ENCODE measurements around the gene STK40. TPM values are rescaled to one million over a fixed set of nuclear protein-coding genes. Genes with fewer than 3 reads are reported as not detected.

The STK40 gene
- total and polyA plus RNA-seq, 5 donors = 54.8 to 85.0 (median 72.2) TPM

- intact Hi-C loops (cut with DNase I) = loop anchor here (5.0 kb wide), 1 partner anchor 78 kb away; no protein-coding TSS in a partner anchor
- Histone ChIP-seq H3K27ac (ENCODE audit: low read length) (no peak overlapping the region), H3K4me1 (ENCODE audit: control insufficient read depth, insufficient read depth, low read length) (no peaks in the 10 kb centered on the region), H3K9me3 (ENCODE audit: control insufficient read depth, low read length) (no peaks in the 10 kb centered on the region), H3K4me3 (ENCODE audit: low read length) (no peak overlapping the region), H3K27me3 (ENCODE audit: control insufficient read depth, insufficient read depth) (no peaks in the 10 kb centered on the region)
- peak in 1 of 3 donors; percentile 19 for DNase-seq
- 90% methylated on average over 24 of the region's 24 CpGs for WGBS
- no peak for ATAC-seq
Observed at GRCh38 chr1:36343651-36344394, 41.9 kb downstream of the STK40 start.

GRCh38 chr1:36342426-36343185 lies 43.1 kb downstream of the STK40 start:
- DNase-seq = peak; percentile 54 to 81 (median 77)
- Histone ChIP-seq H3K27me3 (ENCODE audit: control insufficient read depth, insufficient read depth) (no peaks in the 10 kb centered on the region), H3K4me3 (ENCODE audit: low read length) (no peak overlapping the region), H3K27ac (ENCODE audit: low read length) (no peak overlapping the region), H3K4me1 (ENCODE audit: control insufficient read depth, insufficient read depth, low read length) (no peaks in the 10 kb centered on the region), H3K9me3 (ENCODE audit: control insufficient read depth, low read length) (no peaks in the 10 kb centered on the region)
- ATAC-seq = peak; percentile 58 to 59
- WGBS = 77% methylated on average over 10 of the region's 10 CpGs
- intact Hi-C loops (cut with DNase I) = loop anchor here (5.0 kb wide), 1 partner anchor 80 kb away; no protein-coding TSS in a partner anchor

GRCh38 chr1:36341626-36342320 lies 44.0 kb downstream of the STK40 start:
- no peak overlapping the region for H3K27ac ChIP-seq (ENCODE audit: low read length)
- H3K4me1 ChIP-seq (ENCODE audit: control insufficient read depth, insufficient read depth, low read length) = no peaks in the 10 kb centered on the region
- no peak overlapping the region for H3K4me3 ChIP-seq (ENCODE audit: low read length)
- 82% methylated on average over 34 of the region's 34 CpGs for WGBS
- DNase-seq (peak in 1 of 3 donors; percentile 46), ATAC-seq (no peak)
- no peaks in the 10 kb centered on the region for H3K9me3 ChIP-seq (ENCODE audit: control insufficient read depth, low read length)
- intact Hi-C loops (cut with DNase I) = loop anchor here (5.0 kb wide), 1 partner anchor 81 kb away; no protein-coding TSS in a partner anchor
- H3K27me3 ChIP-seq (ENCODE audit: control insufficient read depth, insufficient read depth) = no peaks in the 10 kb centered on the region

GRCh38 chr1:36339615-36340014 lies 46.1 kb downstream of the STK40 start:
- H3K4me3 ChIP-seq (ENCODE audit: low read length) = no peak overlapping the region
- H3K4me1 ChIP-seq (ENCODE audit: control insufficient read depth, insufficient read depth, low read length) = no peaks in the 10 kb centered on the region
- H3K9me3 ChIP-seq (ENCODE audit: control insufficient read depth, low read length) = no peaks in the 10 kb centered on the region
- H3K27ac ChIP-seq (ENCODE audit: low read length) = no peak overlapping the region
- ATAC-seq (no peak), DNase-seq (peak in 1 of 3 donors; percentile 34)
- WGBS = 74% methylated on average over 9 of the region's 9 CpGs
- intact Hi-C loops (cut with DNase I) = loop anchor here (5.0 kb wide), 1 partner anchor 83 kb away; no protein-coding TSS in a partner anchor
- H3K27me3 ChIP-seq (ENCODE audit: control insufficient read depth, insufficient read depth) = no peaks in the 10 kb centered on the region

GRCh38 chr1:36339215-36339614 lies 46.5 kb downstream of the STK40 start:
- H3K9me3 ChIP-seq (ENCODE audit: control insufficient read depth, low read length) = no peaks in the 10 kb centered on the region
- H3K4me1 ChIP-seq (ENCODE audit: control insufficient read depth, insufficient read depth, low read length) = no peaks in the 10 kb centered on the region
- no peak overlapping the region for H3K27ac ChIP-seq (ENCODE audit: low read length)
- WGBS = 77% methylated on average over 7 of the region's 7 CpGs
- no peak for DNase-seq
- intact Hi-C loops (cut with DNase I) = no loop called here
- no peak overlapping the region for H3K4me3 ChIP-seq (ENCODE audit: low read length)
- ATAC-seq = peak; percentile 3 to 10
- H3K27me3 ChIP-seq (ENCODE audit: control insufficient read depth, insufficient read depth) = no peaks in the 10 kb centered on the region

GRCh38 chr1:36337830-36338229 lies 47.9 kb downstream of the STK40 start:
- intact Hi-C loops (cut with DNase I) = no loop called here
- no peak overlapping the region for H3K27ac ChIP-seq (ENCODE audit: low read length)
- DNase-seq = peak in 1 of 3 donors; percentile 26
- ATAC-seq = no peak
- no peak overlapping the region for H3K4me3 ChIP-seq (ENCODE audit: low read length)
- WGBS = 81% methylated on average over 6 of the region's 6 CpGs
- H3K9me3 ChIP-seq (ENCODE audit: control insufficient read depth, low read length) = no peaks in the 10 kb centered on the region
- H3K4me1 ChIP-seq (ENCODE audit: control insufficient read depth, insufficient read depth, low read length) = no peaks in the 10 kb centered on the region
- H3K27me3 ChIP-seq (ENCODE audit: control insufficient read depth, insufficient read depth) = no peaks in the 10 kb centered on the region

- no peaks in the 10 kb centered on the region for H3K27me3 ChIP-seq (ENCODE audit: control insufficient read depth, insufficient read depth)
- no peak overlapping the region for H3K4me3 ChIP-seq (ENCODE audit: low read length)
- no peaks in the 10 kb centered on the region for H3K9me3 ChIP-seq (ENCODE audit: control insufficient read depth, low read length)
- H3K4me1 ChIP-seq (ENCODE audit: control insufficient read depth, insufficient read depth, low read length) = peaks cover 7% of the 10 kb centered on the region
- WGBS = 85% methylated on average over 15 of the region's 15 CpGs
- intact Hi-C loops (cut with DNase I) = no loop called here
- DNase-seq (peak in 1 of 3 donors; percentile 11), ATAC-seq (no peak)
- no peak overlapping the region for H3K27ac ChIP-seq (ENCODE audit: low read length)
Observed at GRCh38 chr1:36330940-36331339, 54.8 kb downstream of the STK40 start.

GRCh38 chr1:36329817-36330216 lies 55.9 kb downstream of the STK40 start:
- Histone ChIP-seq H3K27me3 (ENCODE audit: control insufficient read depth, insufficient read depth) (no peaks in the 10 kb centered on the region), H3K4me1 (ENCODE audit: control insufficient read depth, insufficient read depth, low read length) (peaks cover 7% of the 10 kb centered on the region), H3K4me3 (ENCODE audit: low read length) (no peak overlapping the region), H3K9me3 (ENCODE audit: control insufficient read depth, low read length) (no peaks in the 10 kb centered on the region), H3K27ac (ENCODE audit: low read length) (no peak overlapping the region)
- 89% methylated on average over 9 of the region's 9 CpGs for WGBS
- ATAC-seq = no peak
- DNase-seq = no peak
- intact Hi-C loops (cut with DNase I) = no loop called here

GRCh38 chr1:36328713-36329112 lies 57.0 kb downstream of the STK40 start:
- no peak overlapping the region for H3K4me3 ChIP-seq (ENCODE audit: low read length)
- ATAC-seq (peak; percentile 55 to 73), DNase-seq (peak; percentile 60 to 79 (median 62))
- no peaks in the 10 kb centered on the region for H3K9me3 ChIP-seq (ENCODE audit: control insufficient read depth, low read length)
- WGBS = 55% methylated on average over 6 of the region's 6 CpGs
- H3K4me1 ChIP-seq (ENCODE audit: control insufficient read depth, insufficient read depth, low read length) = peaks cover 7% of the 10 kb centered on the region
- H3K27me3 ChIP-seq (ENCODE audit: control insufficient read depth, insufficient read depth) = no peaks in the 10 kb centered on the region
- intact Hi-C loops (cut with DNase I) = no loop called here
- no peak overlapping the region for H3K27ac ChIP-seq (ENCODE audit: low read length)

- H3K4me3 ChIP-seq (ENCODE audit: low read length) = no peak overlapping the region
- H3K27me3 ChIP-seq (ENCODE audit: control insufficient read depth, insufficient read depth) = no peaks in the 10 kb centered on the region
- intact Hi-C loops (cut with DNase I) = no loop called here
- no peak for ATAC-seq
- no peaks in the 10 kb centered on the region for H3K9me3 ChIP-seq (ENCODE audit: control insufficient read depth, low read length)
- 88% methylated on average over 6 of the region's 6 CpGs for WGBS
- H3K4me1 ChIP-seq (ENCODE audit: control insufficient read depth, insufficient read depth, low read length) = peaks cover 7% of the 10 kb centered on the region
- peak in 1 of 3 donors; percentile 25 for DNase-seq
- H3K27ac ChIP-seq (ENCODE audit: low read length) = no peak overlapping the region
Observed at GRCh38 chr1:36328088-36328480, 57.6 kb downstream of the STK40 start.
